HEK293 (cell line): Measurements from ENCODE around the gene NIPBL.
"Not testable (repeated sequence)": the region's sequence is repeated elsewhere in the genome, so short reads cannot be mapped to it uniquely, and the experiment has no call there.

Experiments
- CTCF ChIA-PET: fragments of 350-600 bp; formaldehyde crosslinking; extraction: SDS; loops from one replicate; lab custom pipeline; 2021; ENCODE audit warnings: antibody characterized with exemption; lab: Yijun Ruan, JAX
- POLR2A ChIA-PET: fragments of 300-600 bp; formaldehyde crosslinking; extraction: SDS; loops from one replicate; lab custom pipeline; 2020; ENCODE audit warnings: antibody characterized with exemption, inconsistent platforms; lab: Yijun Ruan, JAX
- H3K27ac ChIP-seq: fragments of 200-500 bp; sonication (Bioruptor generic); 2 replicates; pipeline ENCODE4 v1.5.1; 2014; ENCODE audit warnings: low read depth, low read length, control low read depth, inconsistent platforms; ENCODE audit errors: extremely low read depth
- H3K36me3 ChIP-seq, 2 experiments: fragments of 200-500 bp in 1 of 2; sonication (Bioruptor generic) in 1 of 2; 1 replicate in 1 of 2; 2 replicates in 1 of 2; pipeline ENCODE4 v1.5.1; 2014 to 2017; ENCODE audit warnings: inconsistent platforms in 2 of 2, low read length in 2 of 2; ENCODE audit not compliant: control insufficient read depth in 2 of 2, insufficient read depth in 1 of 2
- H3K4me1 ChIP-seq: fragments of 200-500 bp; sonication (Bioruptor generic); 2 replicates; pipeline ENCODE4 v1.5.1; 2014; ENCODE audit warnings: mild to moderate bottlenecking, low read length, inconsistent platforms; ENCODE audit not compliant: control insufficient read depth, insufficient read depth
- H3K4me3 ChIP-seq: 2 replicates; pipeline ENCODE4 v1.5.1; 2011; ENCODE audit warnings: low read depth, mild to moderate bottlenecking, control low read depth, low read length, moderate library complexity
- H3K9me3 ChIP-seq: fragments of 200-500 bp; sonication (Bioruptor generic); 2 replicates; pipeline ENCODE4 v1.5.1; 2014; ENCODE audit warnings: low read depth, low read length, inconsistent platforms; ENCODE audit not compliant: control insufficient read depth, insufficient read depth
- GLI2 ChIP-seq: fragments of 450-650 bp; formaldehyde crosslinking; IDR thresholded peaks from 2 replicates; pipeline ENCODE4; 2017; ENCODE audit warnings: missing biosample characterization, missing genetic modification characterization, low read depth, borderline replicate concordance
- SCRT2 ChIP-seq: fragments of 450-650 bp; formaldehyde crosslinking; IDR thresholded peaks from 2 replicates; pipeline ENCODE4 v1.5.1; 2016; ENCODE audit warnings: missing biosample characterization, missing genetic modification characterization
- SP2 ChIP-seq: fragments of 450-650 bp; formaldehyde crosslinking; IDR thresholded peaks from 2 replicates; pipeline ENCODE4 v1.5.1; 2016; ENCODE audit warnings: missing biosample characterization, missing genetic modification characterization
- YY1 ChIP-seq: fragments of 450-650 bp; formaldehyde crosslinking; IDR thresholded peaks from 2 replicates; pipeline ENCODE4 v1.5.1; 2018; ENCODE audit warnings: missing biosample characterization, missing genetic modification characterization
- ZEB2 ChIP-seq: fragments of 450-650 bp; formaldehyde crosslinking; IDR thresholded peaks from 2 replicates; pipeline ENCODE4 v1.5.1; 2016; ENCODE audit warnings: missing biosample characterization, missing genetic modification characterization
- ZFP41 ChIP-seq: fragments of 450-650 bp; formaldehyde crosslinking; IDR thresholded peaks from 2 replicates; pipeline ENCODE4 v1.5.1; 2016; ENCODE audit warnings: missing biosample characterization, missing genetic modification characterization, borderline replicate concordance
- ZFP69B ChIP-seq: fragments of 450-650 bp; formaldehyde crosslinking; IDR thresholded peaks from 2 replicates; pipeline ENCODE4 v1.5.1; 2016; ENCODE audit warnings: missing biosample characterization, missing genetic modification characterization
- ZIC2 ChIP-seq: fragments of 450-650 bp; formaldehyde crosslinking; IDR thresholded peaks from 2 replicates; pipeline ENCODE4 v1.5.1; 2016; ENCODE audit warnings: missing biosample characterization, missing genetic modification characterization
- ZNF146 ChIP-seq: fragments of 450-650 bp; formaldehyde crosslinking; IDR thresholded peaks from 2 replicates; pipeline ENCODE4 v1.5.1; 2016; ENCODE audit warnings: missing biosample characterization, missing genetic modification characterization
- ZNF184 ChIP-seq: fragments of 450-650 bp; IDR thresholded peaks from 2 replicates; pipeline ENCODE4 v1.5.1; 2018; ENCODE audit warnings: missing biosample characterization, mild to moderate bottlenecking, missing genetic modification characterization
- ZNF302 ChIP-seq: fragments of 450-650 bp; formaldehyde crosslinking; IDR thresholded peaks from 2 replicates; pipeline ENCODE4 v1.5.1; 2016; ENCODE audit warnings: missing biosample characterization, missing genetic modification characterization, low read depth
- ZNF654 ChIP-seq: fragments of 450-650 bp; formaldehyde crosslinking; IDR thresholded peaks from 2 replicates; pipeline ENCODE4 v1.5.1; 2016; ENCODE audit warnings: low read depth, missing biosample characterization, missing genetic modification characterization
- ZNF837 ChIP-seq: fragments of 450-650 bp; formaldehyde crosslinking; IDR thresholded peaks from 2 replicates; pipeline ENCODE4 v1.5.1; 2016; ENCODE audit warnings: missing biosample characterization, missing genetic modification characterization
- TF ChIP-seq, protein P1 (sequence below): fragments of 450-650 bp; formaldehyde crosslinking; IDR thresholded peaks from 2 replicates; pipeline ENCODE4 v1.5.1; 2016; ENCODE audit warnings: missing biosample characterization, missing genetic modification characterization
- TF ChIP-seq, protein P2 (sequence below): fragments of 450-650 bp; formaldehyde crosslinking; IDR thresholded peaks from 2 replicates; pipeline ENCODE4 v1.5.0; 2017; ENCODE audit warnings: missing biosample characterization, missing genetic modification characterization, borderline replicate concordance
- TF ChIP-seq, protein P3 (sequence below): fragments of 450-650 bp; formaldehyde crosslinking; IDR thresholded peaks from 2 replicates; pipeline ENCODE4 v1.5.1; 2016; ENCODE audit warnings: missing biosample characterization, missing genetic modification characterization
- TF ChIP-seq, protein P4 (sequence below): fragments of 450-650 bp; IDR thresholded peaks from 2 replicates; pipeline ENCODE4 v1.5.1; 2018; ENCODE audit warnings: missing biosample characterization, mild to moderate bottlenecking, missing genetic modification characterization
- TF ChIP-seq, protein P5 (sequence below): fragments of 450-650 bp; formaldehyde crosslinking; IDR thresholded peaks from 2 replicates; pipeline ENCODE4 v1.5.1; 2016; ENCODE audit warnings: missing biosample characterization, missing genetic modification characterization
- TF ChIP-seq, protein P6 (sequence below): fragments of 450-650 bp; formaldehyde crosslinking; IDR thresholded peaks from 2 replicates; pipeline ENCODE4 v1.5.1; 2016; ENCODE audit warnings: missing biosample characterization, missing genetic modification characterization
- TF ChIP-seq, protein P7 (sequence below): fragments of 450-650 bp; formaldehyde crosslinking; IDR thresholded peaks from 2 replicates; pipeline ENCODE4 v1.5.1; 2016; ENCODE audit warnings: missing biosample characterization, missing genetic modification characterization

Gene NIPBL

DNA sequence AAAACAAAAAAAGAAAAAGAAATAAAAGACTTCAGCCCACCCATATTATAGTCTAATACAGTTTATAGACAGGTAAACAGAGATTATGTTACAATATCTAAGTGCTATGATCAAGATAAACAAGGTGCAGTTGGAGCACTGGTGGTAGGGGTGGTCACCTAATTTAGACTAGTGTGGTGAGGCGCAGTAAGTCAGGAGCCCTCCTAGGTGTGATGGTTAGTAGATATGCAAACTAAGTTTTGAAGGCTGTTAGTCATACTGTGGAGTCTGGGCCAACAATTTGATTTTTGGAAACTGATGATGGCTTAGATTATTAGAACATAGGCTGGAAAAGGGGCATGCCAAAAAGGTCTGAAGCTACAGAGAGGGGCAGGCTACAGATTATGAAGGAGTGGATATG is 14.7 kb downstream of the NIPBL start:
- Histone ChIP-seq H3K36me3 (no peaks in the 10 kb centered on the region), H3K4me1 (peaks cover 16% of the 10 kb centered on the region; the same call in 1 of the 2 replicates), H3K9me3 (no peaks in the 10 kb centered on the region), H3K27ac (no peak overlapping the region), H3K4me3 (no peak overlapping the region)
- POLR2A ChIA-PET: no interaction called here
- CTCF ChIA-PET: interaction anchor here (1.0 to 1.1 kb wide), 2 partner anchors 13 to 21 kb away, joined by 3 read pairs; no protein-coding TSS in a partner anchor
- no peak for TF ChIP-seq ZNF837 (tag by site-specific recombination)
- TF ChIP-seq, protein P1, sequence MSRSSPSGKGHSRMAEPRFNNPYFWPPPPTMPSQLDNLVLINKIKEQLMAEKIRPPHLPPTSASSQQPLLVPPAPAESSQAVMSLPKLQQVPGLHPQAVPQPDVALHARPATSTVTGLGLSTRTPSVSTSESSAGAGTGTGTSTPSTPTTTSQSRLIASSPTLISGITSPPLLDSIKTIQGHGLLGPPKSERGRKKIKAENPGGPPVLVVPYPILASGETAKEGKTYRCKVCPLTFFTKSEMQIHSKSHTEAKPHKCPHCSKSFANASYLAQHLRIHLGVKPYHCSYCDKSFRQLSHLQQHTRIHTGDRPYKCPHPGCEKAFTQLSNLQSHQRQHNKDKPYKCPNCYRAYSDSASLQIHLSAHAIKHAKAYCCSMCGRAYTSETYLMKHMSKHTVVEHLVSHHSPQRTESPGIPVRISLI: no peak
- TF ChIP-seq GLI2: no peak
- no peak for TF ChIP-seq ZNF302
- TF ChIP-seq ZEB2 (tag by site-specific recombination): no peak
- no peak for TF ChIP-seq ZFP41 (tag by site-specific recombination)
- no peak for TF ChIP-seq ZFP69B (tag by site-specific recombination)
- no peak for TF ChIP-seq SP2 (tag by site-specific recombination)
- TF ChIP-seq, protein P2, sequence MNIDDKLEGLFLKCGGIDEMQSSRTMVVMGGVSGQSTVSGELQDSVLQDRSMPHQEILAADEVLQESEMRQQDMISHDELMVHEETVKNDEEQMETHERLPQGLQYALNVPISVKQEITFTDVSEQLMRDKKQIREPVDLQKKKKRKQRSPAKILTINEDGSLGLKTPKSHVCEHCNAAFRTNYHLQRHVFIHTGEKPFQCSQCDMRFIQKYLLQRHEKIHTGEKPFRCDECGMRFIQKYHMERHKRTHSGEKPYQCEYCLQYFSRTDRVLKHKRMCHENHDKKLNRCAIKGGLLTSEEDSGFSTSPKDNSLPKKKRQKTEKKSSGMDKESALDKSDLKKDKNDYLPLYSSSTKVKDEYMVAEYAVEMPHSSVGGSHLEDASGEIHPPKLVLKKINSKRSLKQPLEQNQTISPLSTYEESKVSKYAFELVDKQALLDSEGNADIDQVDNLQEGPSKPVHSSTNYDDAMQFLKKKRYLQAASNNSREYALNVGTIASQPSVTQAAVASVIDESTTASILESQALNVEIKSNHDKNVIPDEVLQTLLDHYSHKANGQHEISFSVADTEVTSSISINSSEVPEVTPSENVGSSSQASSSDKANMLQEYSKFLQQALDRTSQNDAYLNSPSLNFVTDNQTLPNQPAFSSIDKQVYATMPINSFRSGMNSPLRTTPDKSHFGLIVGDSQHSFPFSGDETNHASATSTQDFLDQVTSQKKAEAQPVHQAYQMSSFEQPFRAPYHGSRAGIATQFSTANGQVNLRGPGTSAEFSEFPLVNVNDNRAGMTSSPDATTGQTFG (tag by site-specific recombination): no peak
- TF ChIP-seq, protein P3, sequence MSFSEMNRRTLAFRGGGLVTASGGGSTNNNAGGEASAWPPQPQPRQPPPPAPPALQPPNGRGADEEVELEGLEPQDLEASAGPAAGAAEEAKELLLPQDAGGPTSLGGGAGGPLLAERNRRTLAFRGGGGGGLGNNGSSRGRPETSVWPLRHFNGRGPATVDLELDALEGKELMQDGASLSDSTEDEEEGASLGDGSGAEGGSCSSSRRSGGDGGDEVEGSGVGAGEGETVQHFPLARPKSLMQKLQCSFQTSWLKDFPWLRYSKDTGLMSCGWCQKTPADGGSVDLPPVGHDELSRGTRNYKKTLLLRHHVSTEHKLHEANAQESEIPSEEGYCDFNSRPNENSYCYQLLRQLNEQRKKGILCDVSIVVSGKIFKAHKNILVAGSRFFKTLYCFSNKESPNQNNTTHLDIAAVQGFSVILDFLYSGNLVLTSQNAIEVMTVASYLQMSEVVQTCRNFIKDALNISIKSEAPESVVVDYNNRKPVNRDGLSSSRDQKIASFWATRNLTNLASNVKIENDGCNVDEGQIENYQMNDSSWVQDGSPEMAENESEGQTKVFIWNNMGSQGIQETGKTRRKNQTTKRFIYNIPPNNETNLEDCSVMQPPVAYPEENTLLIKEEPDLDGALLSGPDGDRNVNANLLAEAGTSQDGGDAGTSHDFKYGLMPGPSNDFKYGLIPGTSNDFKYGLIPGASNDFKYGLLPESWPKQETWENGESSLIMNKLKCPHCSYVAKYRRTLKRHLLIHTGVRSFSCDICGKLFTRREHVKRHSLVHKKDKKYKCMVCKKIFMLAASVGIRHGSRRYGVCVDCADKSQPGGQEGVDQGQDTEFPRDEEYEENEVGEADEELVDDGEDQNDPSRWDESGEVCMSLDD (tag by site-specific recombination): no peak
- no peak for TF ChIP-seq ZIC2 (tag by site-specific recombination)
- TF ChIP-seq ZNF654: no peak
- TF ChIP-seq, protein P4, sequence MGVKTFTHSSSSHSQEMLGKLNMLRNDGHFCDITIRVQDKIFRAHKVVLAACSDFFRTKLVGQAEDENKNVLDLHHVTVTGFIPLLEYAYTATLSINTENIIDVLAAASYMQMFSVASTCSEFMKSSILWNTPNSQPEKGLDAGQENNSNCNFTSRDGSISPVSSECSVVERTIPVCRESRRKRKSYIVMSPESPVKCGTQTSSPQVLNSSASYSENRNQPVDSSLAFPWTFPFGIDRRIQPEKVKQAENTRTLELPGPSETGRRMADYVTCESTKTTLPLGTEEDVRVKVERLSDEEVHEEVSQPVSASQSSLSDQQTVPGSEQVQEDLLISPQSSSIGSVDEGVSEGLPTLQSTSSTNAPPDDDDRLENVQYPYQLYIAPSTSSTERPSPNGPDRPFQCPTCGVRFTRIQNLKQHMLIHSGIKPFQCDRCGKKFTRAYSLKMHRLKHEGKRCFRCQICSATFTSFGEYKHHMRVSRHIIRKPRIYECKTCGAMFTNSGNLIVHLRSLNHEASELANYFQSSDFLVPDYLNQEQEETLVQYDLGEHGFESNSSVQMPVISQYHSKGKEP (tag by site-specific recombination): no peak
- no peak for TF ChIP-seq YY1

DNA sequence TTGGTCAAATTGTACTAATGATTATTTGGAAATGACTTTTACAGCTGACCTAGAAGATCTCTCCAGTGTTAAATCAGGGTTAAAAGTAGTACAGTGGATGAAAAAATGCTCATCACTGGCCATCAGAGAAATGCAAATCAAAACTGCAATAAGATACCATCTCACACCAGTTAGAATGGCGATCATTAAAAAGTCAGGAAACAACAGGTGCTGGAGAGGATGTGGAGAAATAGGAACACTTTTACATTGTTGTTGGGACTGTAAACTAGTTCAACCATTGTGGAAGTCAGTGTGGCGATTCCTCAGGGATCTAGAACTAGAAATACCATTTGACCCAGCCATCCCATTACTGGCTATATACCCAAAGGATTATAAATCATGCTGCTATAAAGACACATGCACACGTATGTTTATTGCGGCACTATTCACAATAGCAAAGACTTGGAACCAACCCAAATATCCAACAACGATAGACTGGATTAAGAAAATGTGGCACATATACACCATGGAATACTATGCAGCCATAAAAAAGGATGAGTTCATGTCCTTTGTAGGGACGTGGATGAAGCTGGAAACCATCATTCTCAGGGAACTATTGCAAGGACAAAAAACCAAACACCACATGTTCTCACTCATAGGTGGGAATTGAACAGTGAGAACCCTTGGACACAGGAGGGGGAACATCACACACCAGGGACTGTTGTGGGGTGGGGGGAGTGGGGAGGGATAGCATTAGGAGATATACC is 15.7 kb downstream of the NIPBL start:
- POLR2A ChIA-PET, H3K9me3 ChIP-seq, CTCF ChIA-PET: not testable (repeated sequence)

More for the DNA sequence above, 15.7 kb downstream of the NIPBL start:
- TF ChIP-seq, protein P5, sequence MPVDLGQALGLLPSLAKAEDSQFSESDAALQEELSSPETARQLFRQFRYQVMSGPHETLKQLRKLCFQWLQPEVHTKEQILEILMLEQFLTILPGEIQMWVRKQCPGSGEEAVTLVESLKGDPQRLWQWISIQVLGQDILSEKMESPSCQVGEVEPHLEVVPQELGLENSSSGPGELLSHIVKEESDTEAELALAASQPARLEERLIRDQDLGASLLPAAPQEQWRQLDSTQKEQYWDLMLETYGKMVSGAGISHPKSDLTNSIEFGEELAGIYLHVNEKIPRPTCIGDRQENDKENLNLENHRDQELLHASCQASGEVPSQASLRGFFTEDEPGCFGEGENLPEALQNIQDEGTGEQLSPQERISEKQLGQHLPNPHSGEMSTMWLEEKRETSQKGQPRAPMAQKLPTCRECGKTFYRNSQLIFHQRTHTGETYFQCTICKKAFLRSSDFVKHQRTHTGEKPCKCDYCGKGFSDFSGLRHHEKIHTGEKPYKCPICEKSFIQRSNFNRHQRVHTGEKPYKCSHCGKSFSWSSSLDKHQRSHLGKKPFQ (tag by site-specific recombination): peak; percentile 48; the same call in 1 of the 2 replicates
- TF ChIP-seq, protein P6, sequence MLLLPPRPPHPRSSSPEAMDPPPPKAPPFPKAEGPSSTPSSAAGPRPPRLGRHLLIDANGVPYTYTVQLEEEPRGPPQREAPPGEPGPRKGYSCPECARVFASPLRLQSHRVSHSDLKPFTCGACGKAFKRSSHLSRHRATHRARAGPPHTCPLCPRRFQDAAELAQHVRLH (tag by site-specific recombination): peak; percentile 87
- peak; percentile 100 for TF ChIP-seq ZNF146 (tag by site-specific recombination)
- TF ChIP-seq, protein P7, sequence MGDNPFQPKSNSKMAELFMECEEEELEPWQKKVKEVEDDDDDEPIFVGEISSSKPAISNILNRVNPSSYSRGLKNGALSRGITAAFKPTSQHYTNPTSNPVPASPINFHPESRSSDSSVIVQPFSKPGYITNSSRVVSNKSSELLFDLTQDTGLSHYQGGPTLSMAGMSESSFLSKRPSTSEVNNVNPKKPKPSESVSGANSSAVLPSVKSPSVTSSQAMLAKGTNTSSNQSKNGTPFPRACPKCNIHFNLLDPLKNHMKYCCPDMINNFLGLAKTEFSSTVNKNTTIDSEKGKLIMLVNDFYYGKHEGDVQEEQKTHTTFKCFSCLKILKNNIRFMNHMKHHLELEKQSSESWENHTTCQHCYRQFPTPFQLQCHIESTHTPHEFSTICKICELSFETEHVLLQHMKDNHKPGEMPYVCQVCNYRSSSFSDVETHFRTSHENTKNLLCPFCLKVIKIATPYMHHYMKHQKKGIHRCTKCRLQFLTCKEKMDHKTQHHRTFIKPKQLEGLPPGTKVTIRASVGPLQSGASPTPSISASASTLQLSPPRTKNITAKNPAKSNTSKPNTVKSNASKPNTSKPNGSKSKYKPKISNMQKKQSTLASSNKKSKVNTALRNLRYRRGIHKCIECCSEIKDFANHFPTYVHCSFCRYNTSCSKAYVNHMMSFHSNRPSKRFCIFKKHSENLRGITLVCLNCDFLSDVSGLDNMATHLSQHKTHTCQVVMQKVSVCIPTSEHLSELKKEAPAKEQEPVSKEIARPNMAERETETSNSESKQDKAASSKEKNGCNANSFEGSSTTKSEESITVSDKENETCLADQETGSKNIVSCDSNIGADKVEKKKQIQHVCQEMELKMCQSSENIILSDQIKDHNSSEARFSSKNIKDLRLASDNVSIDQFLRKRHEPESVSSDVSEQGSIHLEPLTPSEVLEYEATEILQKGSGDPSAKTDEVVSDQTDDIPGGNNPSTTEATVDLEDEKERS (tag by site-specific recombination): peak; percentile 98
- peak; percentile 75 for TF ChIP-seq SCRT2 (tag by site-specific recombination)
- TF ChIP-seq ZNF184 (tag by site-specific recombination): peak; percentile 92
- H3K27ac ChIP-seq, H3K4me3 ChIP-seq, H3K36me3 ChIP-seq: not testable (repeated sequence)
- H3K4me1 ChIP-seq: peaks cover 13% of the 10 kb centered on the region
